ENCODE results near the gene PCP4. TPM values are rescaled to one million over a fixed set of nuclear protein-coding genes. Genes with fewer than 3 reads are reported as not detected.
A peak's percentile ranks its signal among the peaks of the same experiment; 100 is the strongest.

The PCP4 gene
- total RNA-seq, 1 donor from 2014 or later: not detected

DNA sequence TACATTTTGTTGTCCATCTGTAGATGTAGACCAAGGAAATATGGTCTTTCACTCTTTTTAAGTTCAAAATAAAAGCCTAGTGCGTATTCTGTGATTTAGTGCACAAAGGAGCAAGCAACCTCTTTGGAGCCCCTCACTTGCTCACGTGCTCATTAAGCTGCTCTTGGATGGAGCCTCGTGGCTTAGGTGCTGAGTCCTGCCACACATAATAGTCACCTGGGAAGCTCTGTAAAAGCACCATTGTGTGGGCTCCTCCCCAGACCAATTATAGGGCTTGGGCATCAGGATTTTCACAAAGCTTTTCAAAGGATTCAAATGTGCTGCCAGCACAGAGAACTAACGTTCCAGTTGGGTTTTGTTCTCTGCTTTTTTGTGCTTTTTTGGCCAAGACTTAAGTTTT, 85.0 kb downstream of the PCP4 start:
- Histone ChIP-seq H3K27me3 (peaks cover 18% of the 10 kb centered on the region), H3K9ac (no peak overlapping the region), H3K4me2 (peak overlapping the region; percentile 54), H3K4me3 (no peak overlapping the region), H3K79me2 (ENCODE audit: low read depth) (no peaks in the 10 kb centered on the region), H3K27ac (peak overlapping the region; percentile 53), H4K20me1 (ENCODE audit: low read depth) (no peaks in the 10 kb centered on the region), H2AFZ (replicated peaks) (no peak overlapping the region), H3K36me3 (no peaks in the 10 kb centered on the region), H3K9me3 (ENCODE audit: low read depth) (no peaks in the 10 kb centered on the region), H3F3A (ENCODE audit: low read depth) (peaks cover 30% of the 10 kb centered on the region), H3K4me1 (peaks cover 31% of the 10 kb centered on the region)
- Mint-ChIP-seq H3K27ac (peak overlapping the region; percentile 25), H3K4me1 (peaks cover 26% of the 10 kb centered on the region), H3K27me3 (ENCODE audit: insufficient read depth, low read depth) (peaks cover 5% of the 10 kb centered on the region), H3K4me3 (no peak overlapping the region), H3K9me3 (peaks cover 17% of the 10 kb centered on the region), H3K36me3 (no peaks in the 10 kb centered on the region)
- DNase-seq (ENCODE audit: low spot score): peak; percentile 80
- TF ChIP-seq EZH2phosphoT487 (IDR thresholded peaks at IDR 0.05): peak; percentile 61
- TF ChIP-seq EZH2 (IDR thresholded peaks at IDR 0.05): no peak
- TF ChIP-seq, protein P1, sequence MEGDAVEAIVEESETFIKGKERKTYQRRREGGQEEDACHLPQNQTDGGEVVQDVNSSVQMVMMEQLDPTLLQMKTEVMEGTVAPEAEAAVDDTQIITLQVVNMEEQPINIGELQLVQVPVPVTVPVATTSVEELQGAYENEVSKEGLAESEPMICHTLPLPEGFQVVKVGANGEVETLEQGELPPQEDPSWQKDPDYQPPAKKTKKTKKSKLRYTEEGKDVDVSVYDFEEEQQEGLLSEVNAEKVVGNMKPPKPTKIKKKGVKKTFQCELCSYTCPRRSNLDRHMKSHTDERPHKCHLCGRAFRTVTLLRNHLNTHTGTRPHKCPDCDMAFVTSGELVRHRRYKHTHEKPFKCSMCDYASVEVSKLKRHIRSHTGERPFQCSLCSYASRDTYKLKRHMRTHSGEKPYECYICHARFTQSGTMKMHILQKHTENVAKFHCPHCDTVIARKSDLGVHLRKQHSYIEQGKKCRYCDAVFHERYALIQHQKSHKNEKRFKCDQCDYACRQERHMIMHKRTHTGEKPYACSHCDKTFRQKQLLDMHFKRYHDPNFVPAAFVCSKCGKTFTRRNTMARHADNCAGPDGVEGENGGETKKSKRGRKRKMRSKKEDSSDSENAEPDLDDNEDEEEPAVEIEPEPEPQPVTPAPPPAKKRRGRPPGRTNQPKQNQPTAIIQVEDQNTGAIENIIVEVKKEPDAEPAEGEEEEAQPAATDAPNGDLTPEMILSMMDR (IDR thresholded peaks at IDR 0.05): no peak

- Mint-ChIP-seq H3K4me3 (no peak overlapping the region), H3K36me3 (no peaks in the 10 kb centered on the region), H3K9me3 (peaks cover 21% of the 10 kb centered on the region), H3K27me3 (ENCODE audit: insufficient read depth, low read depth) (peaks cover 8% of the 10 kb centered on the region), H3K27ac (peak overlapping the region; percentile 74), H3K4me1 (peaks cover 28% of the 10 kb centered on the region)
- H3K4me3 ChIP-seq: no peak overlapping the region
- H3K27me3 ChIP-seq: peaks cover 18% of the 10 kb centered on the region
- no peaks in the 10 kb centered on the region for H3K79me2 ChIP-seq (ENCODE audit: low read depth)
- no peaks in the 10 kb centered on the region for H4K20me1 ChIP-seq (ENCODE audit: low read depth)
- H3K4me1 ChIP-seq: peaks cover 31% of the 10 kb centered on the region
- no peak overlapping the region for H3K27ac ChIP-seq
- H3F3A ChIP-seq (ENCODE audit: low read depth): peaks cover 30% of the 10 kb centered on the region
- no peaks in the 10 kb centered on the region for H3K9me3 ChIP-seq (ENCODE audit: low read depth)
- H3K36me3 ChIP-seq: no peaks in the 10 kb centered on the region
- no peak overlapping the region for H3K9ac ChIP-seq
- no peak overlapping the region for H2AFZ ChIP-seq (replicated peaks)
- DNase-seq (ENCODE audit: low spot score): no peak
- TF ChIP-seq, protein P1 (IDR thresholded peaks at IDR 0.05): no peak
- TF ChIP-seq EZH2 (IDR thresholded peaks at IDR 0.05): no peak
- TF ChIP-seq EZH2phosphoT487 (IDR thresholded peaks at IDR 0.05): no peak
- no peak overlapping the region for H3K4me2 ChIP-seq
These were observed 87.3 kb downstream of the PCP4 start for GRCh38 chr21:39954570-39954969.

- Histone ChIP-seq H3K9me3 (ENCODE audit: low read depth) (peaks cover 2% of the 10 kb centered on the region), H3K4me2 (no peak overlapping the region), H4K20me1 (ENCODE audit: low read depth) (no peaks in the 10 kb centered on the region), H3K4me1 (peaks cover 31% of the 10 kb centered on the region), H3K79me2 (ENCODE audit: low read depth) (no peaks in the 10 kb centered on the region), H2AFZ (replicated peaks) (no peak overlapping the region), H3F3A (ENCODE audit: low read depth) (peaks cover 30% of the 10 kb centered on the region), H3K4me3 (no peak overlapping the region), H3K9ac (no peak overlapping the region), H3K27me3 (peaks cover 16% of the 10 kb centered on the region), H3K27ac (no peak overlapping the region), H3K36me3 (no peaks in the 10 kb centered on the region)
- no peak overlapping the region for H3K4me3 Mint-ChIP-seq
- TF ChIP-seq, protein P1 (IDR thresholded peaks at IDR 0.05): no peak
- peaks cover 27% of the 10 kb centered on the region for H3K9me3 Mint-ChIP-seq
- H3K27me3 Mint-ChIP-seq (ENCODE audit: insufficient read depth, low read depth): peaks cover 8% of the 10 kb centered on the region
- no peak for DNase-seq (ENCODE audit: low spot score)
- peaks cover 28% of the 10 kb centered on the region for H3K4me1 Mint-ChIP-seq
- no peak overlapping the region for H3K27ac Mint-ChIP-seq
- H3K36me3 Mint-ChIP-seq: peaks cover 2% of the 10 kb centered on the region
These were observed 88.1 kb downstream of the PCP4 start for GRCh38 chr21:39955326-39955725.
